HepG2 (cell line): ENCODE measurements around the gene SLC23A3. TPM values are rescaled to one million over a fixed set of nuclear protein-coding genes. Genes with fewer than 3 reads are reported as not detected.
A peak's percentile ranks its signal among the peaks of the same experiment; 100 is the strongest.

Experiments
- BCL3 ChIP-seq: sonication (generic); formaldehyde crosslinking; IDR thresholded peaks from 2 replicates; pipeline ENCODE4 v1.5.1; 2020; ENCODE audit warnings: mild to moderate bottlenecking, missing genetic modification reagents, moderate library complexity
- CBFB ChIP-seq: sonication (generic); formaldehyde crosslinking; IDR thresholded peaks from 2 replicates; pipeline ENCODE4 v1.4.0; 2020; ENCODE audit warnings: missing genetic modification reagents
- CCDC6 ChIP-seq: sonication (generic); formaldehyde crosslinking; IDR thresholded peaks from 2 replicates; pipeline ENCODE4 v1.8.1; 2022; ENCODE audit warnings: mild to moderate bottlenecking, missing genetic modification reagents, moderate library complexity
- DR1 ChIP-seq: sonication (generic); formaldehyde crosslinking; IDR thresholded peaks from 2 replicates; pipeline ENCODE4 v1.8.0; 2021; ENCODE audit warnings: mild to moderate bottlenecking, missing genetic modification reagents, inconsistent platforms
- ETV6 ChIP-seq: sonication (generic); formaldehyde crosslinking; conservative IDR thresholded peaks from 2 replicates; pipeline ENCODE4 v1.4.0; 2020; ENCODE audit warnings: missing genetic modification reagents
- KDM2A ChIP-seq: sonication (generic); formaldehyde crosslinking; IDR thresholded peaks from 2 replicates; pipeline ENCODE4 v1.4.0; 2020; ENCODE audit warnings: low read depth, missing genetic modification reagents, borderline replicate concordance
- MAFG ChIP-seq: sonication (generic); formaldehyde crosslinking; IDR thresholded peaks from 2 replicates; pipeline ENCODE4 v1.5.1; 2020; ENCODE audit warnings: mild to moderate bottlenecking, missing genetic modification reagents
- MIER2 ChIP-seq: IDR thresholded peaks from 2 replicates; pipeline ENCODE4 v1.6.1; 2016; ENCODE audit warnings: missing biosample characterization, missing genetic modification reagents
- MTA3 ChIP-seq: sonication (generic); formaldehyde crosslinking; IDR thresholded peaks from 2 replicates; pipeline ENCODE4 v1.4.0; 2020; ENCODE audit warnings: missing genetic modification reagents
- MXD4 ChIP-seq: IDR thresholded peaks from 2 replicates; pipeline ENCODE4 v1.6.1; 2016; ENCODE audit warnings: mild to moderate bottlenecking, missing biosample characterization, missing genetic modification reagents
- POLR2AphosphoS5 ChIP-seq: IDR thresholded peaks from 2 replicates; pipeline ENCODE4 v1.6.1; 2012; ENCODE audit warnings: low read depth, low read length
- PREB ChIP-seq: sonication (generic); formaldehyde crosslinking; IDR thresholded peaks from 2 replicates; pipeline ENCODE4 v1.4.0; 2020; ENCODE audit warnings: missing genetic modification reagents
- PTBP1 ChIP-seq: fragments of 200-400 bp; formaldehyde crosslinking; IDR thresholded peaks from 2 replicates; pipeline ENCODE4 v1.6.1; 2018; ENCODE audit warnings: low read length, low read depth; ENCODE audit not compliant: poor library complexity, severe bottlenecking
- SKIL ChIP-seq: sonication (generic); formaldehyde crosslinking; IDR thresholded peaks from 2 replicates; pipeline ENCODE4 v1.8.0; 2022; ENCODE audit warnings: missing genetic modification reagents, mild to moderate bottlenecking, moderate library complexity, borderline replicate concordance
- ZFAT ChIP-seq: sonication (generic); formaldehyde crosslinking; conservative IDR thresholded peaks from 2 replicates; pipeline ENCODE4 v1.8.1; 2023; ENCODE audit warnings: missing genetic modification reagents, inconsistent platforms
- ZNF160 ChIP-seq: sonication (generic); formaldehyde crosslinking; IDR thresholded peaks from 2 replicates; pipeline ENCODE4 v1.8.0; 2022; ENCODE audit warnings: mild to moderate bottlenecking, inconsistent platforms, missing genetic modification reagents
- ZNF281 ChIP-seq: sonication (generic); formaldehyde crosslinking; IDR thresholded peaks from 2 replicates; pipeline ENCODE4 v1.4.0; 2020; ENCODE audit warnings: missing genetic modification reagents, borderline replicate concordance
- ZNF556 ChIP-seq: sonication (generic); formaldehyde crosslinking; IDR thresholded peaks from 2 replicates; pipeline ENCODE4 v1.4.0; 2020; ENCODE audit warnings: mild to moderate bottlenecking, missing genetic modification reagents, borderline replicate concordance
- ZNF569 ChIP-seq: sonication (generic); formaldehyde crosslinking; IDR thresholded peaks from 2 replicates; pipeline ENCODE4 v1.5.0; 2020; ENCODE audit warnings: mild to moderate bottlenecking, missing genetic modification reagents, moderate library complexity, borderline replicate concordance
- ZNF570 ChIP-seq: sonication (generic); formaldehyde crosslinking; IDR thresholded peaks from 2 replicates; pipeline ENCODE4 v1.4.0; 2020; ENCODE audit warnings: mild to moderate bottlenecking, missing genetic modification reagents, borderline replicate concordance
- ZNF577 ChIP-seq: sonication (generic); formaldehyde crosslinking; IDR thresholded peaks from 2 replicates; pipeline ENCODE4 v1.4.0; 2020; ENCODE audit warnings: mild to moderate bottlenecking, low read depth, missing genetic modification reagents, borderline replicate concordance
- ZNF660 ChIP-seq: sonication (generic); formaldehyde crosslinking; IDR thresholded peaks from 2 replicates; pipeline ENCODE4 v1.5.1; 2020; ENCODE audit warnings: mild to moderate bottlenecking, low read depth, missing genetic modification reagents, borderline replicate concordance
- ZNF841 ChIP-seq: sonication (generic); formaldehyde crosslinking; IDR thresholded peaks from 2 replicates; pipeline ENCODE4 v1.8.1; 2023; ENCODE audit warnings: missing genetic modification reagents, borderline replicate concordance
- ZSCAN25 ChIP-seq: sonication (generic); formaldehyde crosslinking; IDR thresholded peaks from 2 replicates; pipeline ENCODE4 v1.8.0; 2022; ENCODE audit warnings: mild to moderate bottlenecking, missing genetic modification reagents
- polyA plus RNA-seq, 8 experiments: library from polyadenylated mRNA; depleted of rRNA in 3 of 8; stranded (reverse) in 7 of 8; unstranded in 1 of 8; fragments of >200 nt; fragmentation: Illumina TruSeq in 4 of 8; extraction: Trizol in 4 of 8; gene quantifications; 2 replicates each; pipeline versions ENCODE4 v1.2.1 to v1.2.3, GENCODE V29; 2011 to 2016; ENCODE audit warnings: low read depth in 4 of 8, missing spikeins in 1 of 8, mixed read lengths in 1 of 8; ENCODE audit not compliant: insufficient read depth in 1 of 8
- total RNA-seq, 5 experiments: library from RNA; depleted of rRNA; stranded (reverse); fragments of >200 nt; fragmentation: Illumina TruSeq; extraction: Trizol; gene quantifications; 2 replicates each; pipeline ENCODE4 v1.2.3, GENCODE V29; 2016; ENCODE audit warnings: low read depth in 1 of 5

SLC23A3 gene
- total and polyA plus RNA-seq, 2 of the 13 experiments (the other 11 are each of a cell fraction or from before 2014, with no cell fraction given) = 0.38 to 0.78 TPM

DNA sequence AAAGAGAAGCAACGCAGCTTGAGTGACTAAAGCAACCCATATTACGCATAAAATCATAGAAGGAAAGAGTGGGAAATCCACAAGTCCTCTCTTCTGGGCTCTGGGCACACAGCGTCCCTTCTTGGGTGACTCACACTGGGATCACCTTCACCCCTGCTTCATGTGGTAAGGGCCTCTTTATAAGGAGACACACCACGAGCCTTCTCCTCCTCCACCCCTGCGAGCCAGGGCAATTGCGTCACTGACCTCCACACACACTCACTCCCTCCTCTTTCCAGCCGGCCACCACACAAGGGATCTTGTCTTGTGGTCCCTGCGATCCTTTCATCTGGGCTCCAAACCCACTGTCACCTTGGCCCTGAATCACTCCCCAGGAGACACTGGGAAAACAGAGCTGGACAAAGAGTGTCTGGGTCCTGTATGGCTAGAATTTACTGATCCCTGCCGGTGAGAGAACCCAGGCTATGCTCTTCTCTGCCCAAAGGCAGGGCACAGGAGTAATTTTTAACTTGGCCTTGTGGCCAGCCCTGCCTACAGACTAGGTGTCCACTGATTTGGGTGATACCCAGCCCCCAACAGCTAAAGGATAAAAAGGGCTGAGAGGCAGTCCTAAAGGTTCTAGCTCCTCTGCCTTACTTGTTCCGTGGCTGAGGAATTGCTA is 44.5 kb downstream of the SLC23A3 start (continued):
- no peak for TF ChIP-seq BCL3 (CRISPR knock-in tag)
- TF ChIP-seq ZSCAN25 = peak; percentile 98
- 0 out of 2 replicates have a peak, but pooled peaks have one; percentile 40 for TF ChIP-seq CBFB (CRISPR knock-in tag)
- no peak for TF ChIP-seq ZNF577 (CRISPR knock-in tag)
- no peak for TF ChIP-seq ZNF569 (CRISPR knock-in tag)
- no peak for TF ChIP-seq MXD4 (CRISPR knock-in tag)
- TF ChIP-seq PREB (CRISPR knock-in tag) = no peak
- TF ChIP-seq KDM2A (CRISPR knock-in tag) = no peak
- no peak for TF ChIP-seq ZNF570
- TF ChIP-seq PTBP1 = no peak
- TF ChIP-seq CCDC6 (CRISPR knock-in tag) = 0 out of 2 replicates have a peak, but pooled peaks have one; percentile 44
- no peak for TF ChIP-seq ZFAT (CRISPR knock-in tag)
- no peak for TF ChIP-seq MAFG (CRISPR knock-in tag)
- no peak for TF ChIP-seq SKIL
- TF ChIP-seq ZNF660 (CRISPR knock-in tag) = no peak
- TF ChIP-seq ETV6 = no peak
- no peak for TF ChIP-seq MTA3 (CRISPR knock-in tag)
- TF ChIP-seq POLR2AphosphoS5 = no peak
- no peak for TF ChIP-seq MIER2 (CRISPR knock-in tag)
- TF ChIP-seq ZNF281 (CRISPR knock-in tag) = peak; percentile 36; the same call in 1 of the 2 replicates
- TF ChIP-seq ZNF160 (CRISPR knock-in tag) = no peak
- no peak for TF ChIP-seq ZNF841 (CRISPR knock-in tag)
- TF ChIP-seq DR1 (CRISPR knock-in tag) = no peak
- no peak for TF ChIP-seq ZNF556 (CRISPR knock-in tag)
